ENCODE data around the gene PDSS2. TPM values are rescaled to one million over a fixed set of nuclear protein-coding genes. Genes with fewer than 3 reads are reported as not detected.
"Not testable (repeated sequence)": the region's sequence is repeated elsewhere in the genome, so short reads cannot be mapped to it uniquely, and the experiment has no call there.

The PDSS2 gene
- polyA plus RNA-seq, 1 donor (not counting 4 experiments of a cell fraction or from before 2014, with no cell fraction given): 12.5 TPM

GRCh38 chr6:107479089-107479690 is 19.8 kb upstream of the PDSS2 start:
- H3K9me1 ChIP-seq (ENCODE audit: control insufficient read depth, extremely low read depth, insufficient read depth, low read length): no peaks in the 10 kb centered on the region
- dilution Hi-C loops (cut with MboI; ENCODE audit: extremely low pct_ligation_motif_present, low sequenced_read_pairs): no loop called here
- no peaks in the 10 kb centered on the region for H3K79me2 ChIP-seq (ENCODE audit: control insufficient read depth, insufficient read depth, low read length)
- H4K20me1 ChIP-seq (ENCODE audit: control insufficient read depth, extremely low read depth, insufficient read depth, low read length): no peaks in the 10 kb centered on the region
- no peak for DNase-seq (ENCODE audit: low read depth, low spot score)
- H3K27me3 ChIP-seq (ENCODE audit: control insufficient read depth, extremely low read depth, insufficient read depth, low read length): peaks cover 25% of the 10 kb centered on the region
- H3K9ac ChIP-seq (ENCODE audit: control insufficient read depth, extremely low read depth, insufficient read depth, low read length): no peak overlapping the region
- no peak overlapping the region for H3K4me3 ChIP-seq (ENCODE audit: control insufficient read depth in 2 of 3, extremely low read depth in 1 of 3, insufficient read depth in 2 of 3, low read depth in 1 of 3, low read length in 3 of 3)
- H2AFZ ChIP-seq (ENCODE audit: control insufficient read depth, low read length): no peak overlapping the region
- H3K27ac ChIP-seq (ENCODE audit: control insufficient read depth, insufficient read depth, low read length): no peak overlapping the region
- H3K4me1 ChIP-seq (ENCODE audit: control insufficient read depth, extremely low read depth, insufficient read depth, low read length): no peaks in the 10 kb centered on the region
- no peak for FAIRE-seq
- H3K4me2 ChIP-seq (ENCODE audit: control insufficient read depth, extremely low read depth, insufficient read depth, low read depth, low read length): no peak overlapping the region
- no peaks in the 10 kb centered on the region for H3K36me3 ChIP-seq (ENCODE audit: control insufficient read depth in 2 of 2, extremely low read depth in 1 of 2, insufficient read depth in 2 of 2, low read length in 2 of 2)
- TF ChIP-seq, protein P1, sequence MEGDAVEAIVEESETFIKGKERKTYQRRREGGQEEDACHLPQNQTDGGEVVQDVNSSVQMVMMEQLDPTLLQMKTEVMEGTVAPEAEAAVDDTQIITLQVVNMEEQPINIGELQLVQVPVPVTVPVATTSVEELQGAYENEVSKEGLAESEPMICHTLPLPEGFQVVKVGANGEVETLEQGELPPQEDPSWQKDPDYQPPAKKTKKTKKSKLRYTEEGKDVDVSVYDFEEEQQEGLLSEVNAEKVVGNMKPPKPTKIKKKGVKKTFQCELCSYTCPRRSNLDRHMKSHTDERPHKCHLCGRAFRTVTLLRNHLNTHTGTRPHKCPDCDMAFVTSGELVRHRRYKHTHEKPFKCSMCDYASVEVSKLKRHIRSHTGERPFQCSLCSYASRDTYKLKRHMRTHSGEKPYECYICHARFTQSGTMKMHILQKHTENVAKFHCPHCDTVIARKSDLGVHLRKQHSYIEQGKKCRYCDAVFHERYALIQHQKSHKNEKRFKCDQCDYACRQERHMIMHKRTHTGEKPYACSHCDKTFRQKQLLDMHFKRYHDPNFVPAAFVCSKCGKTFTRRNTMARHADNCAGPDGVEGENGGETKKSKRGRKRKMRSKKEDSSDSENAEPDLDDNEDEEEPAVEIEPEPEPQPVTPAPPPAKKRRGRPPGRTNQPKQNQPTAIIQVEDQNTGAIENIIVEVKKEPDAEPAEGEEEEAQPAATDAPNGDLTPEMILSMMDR (optimal IDR thresholded peaks at IDR 0.05 in 1 of 3, IDR thresholded peaks at IDR 0.05 in 1 of 3, conservative IDR thresholded peaks at IDR 0.05 in 1 of 3; ENCODE audit: extremely low read depth in 1 of 3, insufficient read depth in 2 of 3, low read length in 3 of 3): no peak
- no peak for TF ChIP-seq EZH2 (IDR thresholded peaks at IDR 0.05; ENCODE audit: low read length)
- H3K9me3 ChIP-seq (ENCODE audit: control insufficient read depth, low read depth, low read length): no peaks in the 10 kb centered on the region

- dilution Hi-C loops (cut with MboI; ENCODE audit: extremely low pct_ligation_motif_present, low sequenced_read_pairs); H3K9ac ChIP-seq (ENCODE audit: control insufficient read depth, extremely low read depth, insufficient read depth, low read length): not testable (repeated sequence)
These were observed 16.5 kb upstream of the PDSS2 start for GRCh38 chr6:107475826-107476225.

DNA sequence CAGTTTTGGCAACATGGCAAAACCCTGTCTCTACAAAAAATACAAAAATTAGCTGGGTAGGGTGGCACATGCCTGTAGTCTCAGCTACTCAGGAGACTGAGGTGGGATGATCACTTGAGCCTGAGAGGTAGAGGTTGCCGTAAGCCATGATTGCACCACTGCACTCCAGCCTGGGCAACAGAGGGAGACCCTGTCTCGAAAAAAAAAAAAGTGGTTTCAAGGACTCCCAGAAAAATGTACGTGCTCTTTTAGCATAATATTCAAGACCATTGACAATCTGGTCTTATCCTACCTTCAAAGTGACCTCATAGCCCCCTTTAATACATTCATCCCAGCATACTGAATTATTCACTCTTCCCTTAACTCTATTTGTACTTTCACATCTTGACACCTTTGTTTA is 16.0 kb upstream of the PDSS2 start:
- H3K27ac ChIP-seq (ENCODE audit: control insufficient read depth, insufficient read depth, low read length); H3K9me1 ChIP-seq (ENCODE audit: control insufficient read depth, extremely low read depth, insufficient read depth, low read length); H4K20me1 ChIP-seq (ENCODE audit: control insufficient read depth, extremely low read depth, insufficient read depth, low read length); H3K4me2 ChIP-seq (ENCODE audit: control insufficient read depth, extremely low read depth, insufficient read depth, low read depth, low read length); H3K27me3 ChIP-seq (ENCODE audit: control insufficient read depth, extremely low read depth, insufficient read depth, low read length); H3K9me3 ChIP-seq (ENCODE audit: control insufficient read depth, low read depth, low read length); H3K4me1 ChIP-seq (ENCODE audit: control insufficient read depth, extremely low read depth, insufficient read depth, low read length); H2AFZ ChIP-seq (ENCODE audit: control insufficient read depth, low read length); H3K4me3 ChIP-seq (ENCODE audit: control insufficient read depth in 2 of 3, extremely low read depth in 1 of 3, insufficient read depth in 2 of 3, low read depth in 1 of 3, low read length in 3 of 3); H3K79me2 ChIP-seq (ENCODE audit: control insufficient read depth, insufficient read depth, low read length); DNase-seq (ENCODE audit: low read depth, low spot score); dilution Hi-C loops (cut with MboI; ENCODE audit: extremely low pct_ligation_motif_present, low sequenced_read_pairs); H3K36me3 ChIP-seq (ENCODE audit: control insufficient read depth in 2 of 2, extremely low read depth in 1 of 2, insufficient read depth in 2 of 2, low read length in 2 of 2); H3K9ac ChIP-seq (ENCODE audit: control insufficient read depth, extremely low read depth, insufficient read depth, low read length): not testable (repeated sequence)
- FAIRE-seq: peak; percentile 26

More at GRCh38 chr6:107475826-107476225, 16.5 kb upstream of the PDSS2 start:
- not testable (repeated sequence) for H3K4me2 ChIP-seq (ENCODE audit: control insufficient read depth, extremely low read depth, insufficient read depth, low read depth, low read length); H3K36me3 ChIP-seq (ENCODE audit: control insufficient read depth in 2 of 2, extremely low read depth in 1 of 2, insufficient read depth in 2 of 2, low read length in 2 of 2); H3K79me2 ChIP-seq (ENCODE audit: control insufficient read depth, insufficient read depth, low read length); FAIRE-seq; H3K27ac ChIP-seq (ENCODE audit: control insufficient read depth, insufficient read depth, low read length); H3K9me1 ChIP-seq (ENCODE audit: control insufficient read depth, extremely low read depth, insufficient read depth, low read length); H3K9me3 ChIP-seq (ENCODE audit: control insufficient read depth, low read depth, low read length); H4K20me1 ChIP-seq (ENCODE audit: control insufficient read depth, extremely low read depth, insufficient read depth, low read length); DNase-seq (ENCODE audit: low read depth, low spot score); H3K4me1 ChIP-seq (ENCODE audit: control insufficient read depth, extremely low read depth, insufficient read depth, low read length); H3K4me3 ChIP-seq (ENCODE audit: control insufficient read depth in 2 of 3, extremely low read depth in 1 of 3, insufficient read depth in 2 of 3, low read depth in 1 of 3, low read length in 3 of 3); H2AFZ ChIP-seq (ENCODE audit: control insufficient read depth, low read length)
- H3K27me3 ChIP-seq (ENCODE audit: control insufficient read depth, extremely low read depth, insufficient read depth, low read length): peaks cover 11% of the 10 kb centered on the region

All from keratinocyte (primary cell).